Activated CD4-positive, alpha-beta T cell treated with anti-CD3 and anti-CD28 coated beads for 48 hours (primary cell): ENCODE results near the gene TOP2A.
"Not testable (repeated sequence)": the region's sequence is repeated elsewhere in the genome, so short reads cannot be mapped to it uniquely, and the experiment has no call there.

Experiments
- DNase-seq: peaks from one replicate; pipeline ENCODE4 v3.0.0-alpha.2; 2020

The TOP2A gene

GRCh38 chr17:40425741-40426140 is 8.0 kb upstream of the TOP2A start:
- DNase-seq: no peak

- no peak for DNase-seq
Observed at GRCh38 chr17:40422990-40423633, 5.4 kb upstream of the TOP2A start.

- no peak for DNase-seq
Observed at GRCh38 chr17:40419559-40420331, 2.0 kb upstream of the TOP2A start.

- no peak for DNase-seq
Observed at GRCh38 chr17:40418428-40418706, 671 bp upstream of the TOP2A start.

- DNase-seq: peak; percentile 45
Observed at GRCh38 chr17:40417258-40417608, 463 bp downstream of the TOP2A start.

- no peak for DNase-seq
Observed at GRCh38 chr17:40416671-40417070, 1.0 kb downstream of the TOP2A start.

GRCh38 chr17:40415390-40415789 is 2.3 kb downstream of the TOP2A start:
- DNase-seq: no peak

- not testable (repeated sequence) for DNase-seq
Observed at GRCh38 chr17:40414312-40414711, 3.4 kb downstream of the TOP2A start.

GRCh38 chr17:40412880-40413279 is 4.8 kb downstream of the TOP2A start:
- no peak for DNase-seq

- no peak for DNase-seq
Observed at GRCh38 chr17:40411821-40412220, 5.9 kb downstream of the TOP2A start.

GRCh38 chr17:40410082-40410481 is 7.6 kb downstream of the TOP2A start:
- no peak for DNase-seq

GRCh38 chr17:40409540-40409939 is 8.2 kb downstream of the TOP2A start:
- DNase-seq: not testable (repeated sequence)

GRCh38 chr17:40407460-40407859 is 10.2 kb downstream of the TOP2A start:
- DNase-seq: no peak

- no peak for DNase-seq
Observed at GRCh38 chr17:40404003-40404402, 13.7 kb downstream of the TOP2A start.

GRCh38 chr17:40402668-40403067 is 15.0 kb downstream of the TOP2A start:
- DNase-seq: no peak

- DNase-seq: no peak
Observed at GRCh38 chr17:40399185-40399584, 18.5 kb downstream of the TOP2A start.

- DNase-seq: not testable (repeated sequence)
Observed at GRCh38 chr17:40386555-40386954, 31.1 kb downstream of the TOP2A start.

GRCh38 chr17:40382251-40382650 is 35.4 kb downstream of the TOP2A start:
- DNase-seq: no peak

GRCh38 chr17:40378966-40379365 is 38.7 kb downstream of the TOP2A start:
- DNase-seq: no peak

- DNase-seq: no peak
Observed at GRCh38 chr17:40377832-40378231, 39.9 kb downstream of the TOP2A start.

GRCh38 chr17:40376541-40376940 is 41.2 kb downstream of the TOP2A start:
- peak; percentile 47 for DNase-seq

GRCh38 chr17:40375786-40376185 is 41.9 kb downstream of the TOP2A start:
- DNase-seq: not testable (repeated sequence)

GRCh38 chr17:40374821-40375498 is 42.7 kb downstream of the TOP2A start:
- DNase-seq: no peak

GRCh38 chr17:40373999-40374398 is 43.7 kb downstream of the TOP2A start:
- DNase-seq: no peak
